Gastroesophageal sphincter (tissue), 4 donors: ENCODE data around the gene ZFAND2A. TPM values are rescaled to one million over a fixed set of nuclear protein-coding genes. Genes with fewer than 3 reads are reported as not detected.
"Not testable (repeated sequence)": the region's sequence is repeated elsewhere in the genome, so short reads cannot be mapped to it uniquely, and the experiment has no call there.

Experiments used
- ATAC-seq: fragments of 150-250 bp; one replicate; pipeline ENCODE4 v1.9.1; 2016; ENCODE audit warnings: mild to moderate bottlenecking, moderate library complexity
- H3K27ac ChIP-seq, 4 donors: fragments of 200-600 bp; sonication (generic) in 3 of 4; 1 replicate in 3 of 4; 2 replicates in 1 of 4; pipeline ENCODE4 v1.5.1; 2016 to 2019
- H3K27me3 ChIP-seq: fragments of 200-600 bp; sonication (generic); one replicate; pipeline ENCODE4 v1.5.1; 2019
- H3K36me3 ChIP-seq, 2 donors: fragments of 200-600 bp; sonication (generic); one replicate each; pipeline ENCODE4 v1.5.1; 2019; ENCODE audit warnings: control low read depth in 1 of 2
- H3K4me1 ChIP-seq, 3 donors: fragments of 200-600 bp; sonication (generic); 1 replicate in 2 of 3; 2 replicates in 1 of 3; pipeline ENCODE4 v1.5.1; 2016 to 2019; ENCODE audit warnings: control low read depth in 2 of 3
- H3K4me3 ChIP-seq, 2 donors: fragments of 200-600 bp; sonication (generic); one replicate each; pipeline ENCODE4 v1.5.1; 2019; ENCODE audit warnings: mild to moderate bottlenecking in 1 of 2, moderate library complexity in 1 of 2
- H3K9me3 ChIP-seq, 3 donors: fragments of 200-600 bp; sonication (generic); one replicate each; pipeline ENCODE4 v1.5.1; 2017 to 2019; ENCODE audit warnings: control low read depth in 2 of 3
- CTCF ChIP-seq, 4 experiments: fragments of 200-600 bp in 2 of 4; fragments of 450-650 bp in 2 of 4; sonication (generic) in 1 of 4; IDR thresholded peaks; one replicate each; pipeline ENCODE4 v1.5.1; 2017 to 2019; ENCODE audit warnings: antibody characterized with exemption in 4 of 4, mild to moderate bottlenecking in 2 of 4, moderate library complexity in 2 of 4
- EP300 ChIP-seq: sonication (generic); formaldehyde crosslinking; IDR thresholded peaks from one replicate; pipeline ENCODE4 v1.6.1; 2017; ENCODE audit warnings: antibody characterized with exemption, mild to moderate bottlenecking
- POLR2A ChIP-seq, 2 donors: fragments of 450-650 bp; IDR thresholded peaks; one replicate each; pipeline ENCODE4 v1.6.1; 2017; ENCODE audit warnings: antibody characterized with exemption in 2 of 2, mild to moderate bottlenecking in 2 of 2, moderate library complexity in 1 of 2
- POLR2AphosphoS5 ChIP-seq: sonication (generic); formaldehyde crosslinking; IDR thresholded peaks from one replicate; pipeline ENCODE4 v1.6.1; 2017; ENCODE audit warnings: antibody characterized with exemption
- WGBS, 2 donors: methylation state at CpG; one replicate each; pipeline ENCODE4 v1.1.5; 2018; ENCODE audit warnings: low coverage in 1 of 2; 5-methylcytosine and 5-hydroxymethylcytosine counted together
- total RNA-seq, 4 donors: library from RNA; depleted of rRNA; stranded (reverse); fragments of >200 nt; gene quantifications; one replicate each; pipeline ENCODE4 v1.1.0, GENCODE V29; 2016

The ZFAND2A gene
- total RNA-seq, 4 donors from 2014 or later: 19.1 to 28.0 (median 24.0) TPM

- TF ChIP-seq POLR2AphosphoS5 (no peak), CTCF (IDR thresholded peaks at IDR 0.05) (no peak), POLR2A (IDR thresholded peaks at IDR 0.05) (no peak), EP300 (no peak)
- WGBS, 2 donors: 51 to 62% methylated on average over 18 to 23 of the region's 25 CpGs
- no peaks in the 10 kb centered on the region for H3K27me3 ChIP-seq
- H3K27ac ChIP-seq: peak overlapping the region in 2 of 4 donors; percentile 95 to 99
- ATAC-seq: no peak
- H3K4me3 ChIP-seq: peak overlapping the region; percentile 57 to 98
- H3K4me1 ChIP-seq: peaks cover 0 to 30% (median 16%) of the 10 kb centered on the region in 3 donors
- no peaks in the 10 kb centered on the region for H3K9me3 ChIP-seq
- H3K36me3 ChIP-seq: peaks cover 0 to 54% of the 10 kb centered on the region in 2 donors
These were observed 1.5 kb downstream of the ZFAND2A start for GRCh38 chr7:1158203-1159126.

GRCh38 chr7:1156782-1157535 is 3.0 kb downstream of the ZFAND2A start:
- ATAC-seq: no peak
- Histone ChIP-seq H3K27me3 (no peaks in the 10 kb centered on the region), H3K4me1 (peaks cover 0 to 30% (median 16%) of the 10 kb centered on the region in 3 donors), H3K36me3 (peaks cover 0 to 59% of the 10 kb centered on the region in 2 donors), H3K4me3 (no peak overlapping the region), H3K9me3 (no peaks in the 10 kb centered on the region), H3K27ac (no peak overlapping the region)
- no peak for TF ChIP-seq EP300
- TF ChIP-seq POLR2A (IDR thresholded peaks at IDR 0.05): no peak
- TF ChIP-seq CTCF (IDR thresholded peaks at IDR 0.05): no peak
- no peak for TF ChIP-seq POLR2AphosphoS5
- WGBS, 2 donors: 48 to 80% methylated on average over 5 to 7 of the region's 10 CpGs

GRCh38 chr7:1155818-1156781 is 3.9 kb downstream of the ZFAND2A start:
- H3K27ac ChIP-seq, H3K27me3 ChIP-seq, H3K4me3 ChIP-seq, H3K9me3 ChIP-seq, ATAC-seq: not testable (repeated sequence)
- peaks cover 0 to 68% of the 10 kb centered on the region in 2 donors for H3K36me3 ChIP-seq
- 66 to 88% methylated on average over 6 to 7 of the region's 33 CpGs for WGBS, 2 donors
- peaks cover 0 to 23% (median 14%) of the 10 kb centered on the region in 3 donors for H3K4me1 ChIP-seq

GRCh38 chr7:1154172-1154739 is 5.7 kb downstream of the ZFAND2A start:
- Histone ChIP-seq H3K4me3 (no peak overlapping the region), H3K36me3 (peaks cover 0 to 86% of the 10 kb centered on the region in 2 donors), H3K27me3 (no peaks in the 10 kb centered on the region), H3K4me1 (peaks cover 0 to 16% (median 10%) of the 10 kb centered on the region in 3 donors), H3K9me3 (no peaks in the 10 kb centered on the region), H3K27ac (no peak overlapping the region)
- 89 to 92% methylated on average over 3 to 7 of the region's 11 CpGs for WGBS, 2 donors
- TF ChIP-seq POLR2AphosphoS5 (no peak), EP300 (no peak), CTCF (IDR thresholded peaks at IDR 0.05) (no peak), POLR2A (IDR thresholded peaks at IDR 0.05) (no peak)
- ATAC-seq: no peak
